HepG2 (cell line): ENCODE results near the gene BAHCC1. TPM values are rescaled to one million over a fixed set of nuclear protein-coding genes. Genes with fewer than 3 reads are reported as not detected.
A peak's percentile ranks its signal among the peaks of the same experiment; 100 is the strongest.

ENCODE experiments used
- ATAC-seq: fragments of 200-7000 bp; cut with Tn5 transposase; 3 replicates; pipeline ENCODE4 v1.9.1; 2020; ENCODE audit warnings: mild to moderate bottlenecking, moderate library complexity
- BruUV-seq: library from RNA; stranded (reverse); fragments of 400-500 nt; replicated peaks from 2 replicates; lab custom pipeline; 2021; lab: Mats Ljungman, UMichigan
- CTCF ChIA-PET: fragments of 300-600 bp; formaldehyde crosslinking; extraction: SDS; loops from one replicate; lab custom pipeline; 2021; ENCODE audit warnings: low total read pairs, inconsistent platforms, low intra/inter-chr PET ratio; lab: Yijun Ruan, JAX
- POLR2A ChIA-PET: fragments of 350-600 bp; sonication (Branson Sonifier 250); formaldehyde crosslinking; loops from one replicate; lab custom pipeline; 2020; ENCODE audit warnings: antibody characterized with exemption, inconsistent platforms; lab: Yijun Ruan, JAX
- DNase-seq: peaks from one replicate; pipeline ENCODE4 v3.0.0-alpha.2; 2015; ENCODE audit warnings: low spot score
- FAIRE-seq: peaks from 3 replicates; lab custom pipeline; 2011; peaks lifted over from hg19 to GRCh38; lab: Jason Lieb, UNC
- H2AFZ ChIP-seq: one replicate; pipeline ENCODE4 v1.6.1; 2011; ENCODE audit warnings: low read length, inconsistent platforms
- H3K27ac ChIP-seq: fragments of 300-600 bp; 3 replicates; pipeline ENCODE4 v1.8.0; 2011; ENCODE audit warnings: mixed run types, mild to moderate bottlenecking, mixed read lengths, low read length, inconsistent platforms; ENCODE audit not compliant: insufficient read depth; ENCODE audit errors: extremely low read length
- H3K27me3 ChIP-seq, 2 experiments: fragments of 200-600 bp in 1 of 2; 2 replicates in 1 of 2; 3 replicates in 1 of 2; pipeline versions ENCODE4 v1.6.0 to v1.8.0; 2011; ENCODE audit warnings: low read length in 2 of 2, mild to moderate bottlenecking in 2 of 2, moderate library complexity in 2 of 2, inconsistent platforms in 1 of 2; ENCODE audit not compliant: insufficient read depth in 2 of 2, control insufficient read depth in 1 of 2
- H3K36me3 ChIP-seq, 2 experiments: fragments of 200-600 bp in 1 of 2; replicated peaks in 1 of 2; 2 replicates in 1 of 2; 3 replicates in 1 of 2; pipeline versions ENCODE4 v1.5.1 to v1.8.0; 2011; ENCODE audit warnings: low read length in 2 of 2, inconsistent platforms in 1 of 2; ENCODE audit not compliant: insufficient read depth in 2 of 2, control insufficient read depth in 1 of 2
- H3K4me1 ChIP-seq: 2 replicates; pipeline ENCODE4 v1.5.1; 2012; ENCODE audit warnings: low read length, inconsistent platforms; ENCODE audit not compliant: insufficient read depth
- H3K4me2 ChIP-seq: 2 replicates; pipeline ENCODE4 v1.6.0; 2011; ENCODE audit warnings: low read depth, low read length, inconsistent platforms
- H3K4me3 ChIP-seq, 3 experiments: fragments of 200-600 bp in 1 of 3; sonication (generic), shearing (Covaris generic) in 1 of 3; replicated peaks in 1 of 3; 2 replicates each; pipeline ENCODE4 v1.5.1; 2011 to 2016; ENCODE audit warnings: low read length in 3 of 3, inconsistent platforms in 2 of 3, low read depth in 2 of 3, mild to moderate bottlenecking in 2 of 3, control low read depth in 1 of 3, mixed read lengths in 1 of 3; ENCODE audit not compliant: insufficient read depth in 1 of 3
- H3K79me2 ChIP-seq: one replicate; pipeline ENCODE4 v1.6.1; 2011; ENCODE audit warnings: low read length, inconsistent platforms; ENCODE audit not compliant: insufficient read depth
- H3K9ac ChIP-seq: 2 replicates; pipeline ENCODE4 v1.6.0; 2011; ENCODE audit warnings: mild to moderate bottlenecking, low read depth, low read length, inconsistent platforms; ENCODE audit not compliant: insufficient read depth
- H3K9me3 ChIP-seq: 2 replicates; pipeline ENCODE4 v1.5.1; 2012; ENCODE audit warnings: mild to moderate bottlenecking, low read length
- H4K20me1 ChIP-seq: 2 replicates; pipeline ENCODE4 v1.6.0; 2011; ENCODE audit warnings: inconsistent platforms, mild to moderate bottlenecking, low read length, moderate library complexity; ENCODE audit not compliant: insufficient read depth
- ATF4 ChIP-seq, 2 experiments: fragments of 450-650 bp in 1 of 2; sonication (generic) in 1 of 2; formaldehyde crosslinking; IDR thresholded peaks; 2 replicates each; pipeline versions ENCODE4 v1.5.0 to v1.8.0; 2020 to 2022; ENCODE audit warnings: mild to moderate bottlenecking in 1 of 2, missing genetic modification reagents in 1 of 2
- CERS6 ChIP-seq: sonication (generic); formaldehyde crosslinking; IDR thresholded peaks from 2 replicates; pipeline ENCODE4 v1.5.0; 2020; ENCODE audit warnings: missing genetic modification reagents
- HNRNPL ChIP-seq: fragments of 200-400 bp; formaldehyde crosslinking; IDR thresholded peaks from 2 replicates; pipeline ENCODE4 v1.6.1; 2017; ENCODE audit warnings: mild to moderate bottlenecking, low read depth, low read length
- ZBTB10 ChIP-seq: sonication (generic); formaldehyde crosslinking; IDR thresholded peaks from 2 replicates; pipeline ENCODE4 v1.4.0; 2020; ENCODE audit warnings: missing genetic modification reagents, borderline replicate concordance
- ZNF335 ChIP-seq: sonication (generic); formaldehyde crosslinking; IDR thresholded peaks from 2 replicates; pipeline ENCODE4 v1.4.0; 2020; ENCODE audit warnings: missing genetic modification reagents
- ZZZ3 ChIP-seq: sonication (generic); formaldehyde crosslinking; IDR thresholded peaks from 2 replicates; pipeline ENCODE4 v1.4.0; 2020; ENCODE audit warnings: missing genetic modification reagents, mild to moderate bottlenecking, borderline replicate concordance
- WGBS: methylation state at CpG from one replicate; pipeline ENCODE4 v1.1.6; 2017; ENCODE audit warnings: low lambda C conversion rate; 5-methylcytosine and 5-hydroxymethylcytosine counted together
- in situ Hi-C: cut with HindIII; loops from 2 replicates; pipeline ENCODE4 v1.10.0; 2017; ENCODE audit warnings: low pct_unique_long_range_greater_than_20kb; ENCODE audit not compliant: extremely low pct_ligation_motif_present
- intact Hi-C: fragments of 100-400 bp; cut with micrococcal nuclease; formaldehyde crosslinking; loops from one replicate; pipeline ENCODE4 v1.10.0; 2022; ENCODE audit not compliant: unreplicated experiment
- polyA plus RNA-seq, 8 experiments: library from polyadenylated mRNA; depleted of rRNA in 3 of 8; stranded (reverse) in 7 of 8; unstranded in 1 of 8; fragments of >200 nt; fragmentation: Illumina TruSeq in 4 of 8; extraction: Trizol in 4 of 8; gene quantifications; 2 replicates each; pipeline versions ENCODE4 v1.2.1 to v1.2.3, GENCODE V29; 2011 to 2016; ENCODE audit warnings: low read depth in 4 of 8, missing spikeins in 1 of 8, mixed read lengths in 1 of 8; ENCODE audit not compliant: insufficient read depth in 1 of 8
- total RNA-seq, 5 experiments: library from RNA; depleted of rRNA; stranded (reverse); fragments of >200 nt; fragmentation: Illumina TruSeq; extraction: Trizol; gene quantifications; 2 replicates each; pipeline ENCODE4 v1.2.3, GENCODE V29; 2016; ENCODE audit warnings: low read depth in 1 of 5

Gene BAHCC1
- total and polyA plus RNA-seq, 2 of the 13 experiments (the other 11 are each of a cell fraction or from before 2014, with no cell fraction given): 1.4 to 1.7 TPM

GRCh38 chr17:81460856-81461460 is 65.7 kb downstream of the BAHCC1 start:
- no peak overlapping the region for H3K27ac ChIP-seq
- H3K9ac ChIP-seq: no peak overlapping the region
- intact Hi-C loops (no loop called here), in situ Hi-C loops (no loop called here)
- no peaks in the 10 kb centered on the region for H3K79me2 ChIP-seq
- CTCF ChIA-PET: no interaction called here
- no peaks in the 10 kb centered on the region; a peak in 1 of 5 replicates for H3K27me3 ChIP-seq
- no peak overlapping the region for H2AFZ ChIP-seq
- BruUV-seq: no TSS peak
- H4K20me1 ChIP-seq: no peaks in the 10 kb centered on the region
- peaks cover 20% of the 10 kb centered on the region for H3K4me1 ChIP-seq
- no peak overlapping the region for H3K4me3 ChIP-seq
- H3K9me3 ChIP-seq: no peaks in the 10 kb centered on the region
- no peaks in the 10 kb centered on the region; a peak in 1 of 5 replicates for H3K36me3 ChIP-seq
- FAIRE-seq (no peak), DNase-seq (no peak), ATAC-seq (no peak)
- 84% methylated on average over 26 of the region's 43 CpGs for WGBS
- no peak overlapping the region for H3K4me2 ChIP-seq
- POLR2A ChIA-PET: interaction anchor here (1.2 kb wide), 1 partner anchor 64 kb away, joined by 4 read pairs; no protein-coding TSS in a partner anchor
- TF ChIP-seq ATF4 (CRISPR knock-in tag; IDR thresholded peaks at IDR 0.05) (no peak), ZBTB10 (CRISPR knock-in tag) (no peak), ZNF335 (CRISPR knock-in tag) (no peak), CERS6 (CRISPR knock-in tag) (no peak), HNRNPL (0 out of 2 replicates have a peak, but pooled peaks have one; percentile 22), ZZZ3 (CRISPR knock-in tag) (no peak)
